AG20443 (cell line): Measurements from ENCODE around the gene FBXL3.
"Not testable (repeated sequence)": the region's sequence is repeated elsewhere in the genome, so short reads cannot be mapped to it uniquely, and the experiment has no call there.

Experiments used
- DNase-seq: peaks from one replicate; pipeline ENCODE4 v3.0.0; 2012; ENCODE audit warnings: low spot score, mixed read lengths

The FBXL3 gene

GRCh38 chr13:76983676-76984075 is 43.3 kb downstream of the FBXL3 start:
- DNase-seq = no peak

GRCh38 chr13:76982061-76982460 is 44.9 kb downstream of the FBXL3 start:
- no peak for DNase-seq

- DNase-seq = peak; percentile 94
Measured at GRCh38 chr13:76980075-76980718, 46.8 kb downstream of the FBXL3 start.

- no peak for DNase-seq
Measured at GRCh38 chr13:76976929-76977328, 50.0 kb downstream of the FBXL3 start.

GRCh38 chr13:76976490-76976889 is 50.5 kb downstream of the FBXL3 start:
- no peak for DNase-seq

- no peak for DNase-seq
Measured at GRCh38 chr13:76975863-76976262, 51.1 kb downstream of the FBXL3 start.

GRCh38 chr13:76974618-76974975 is 52.4 kb downstream of the FBXL3 start:
- DNase-seq = no peak

- no peak for DNase-seq
Measured at GRCh38 chr13:76973920-76974617, 52.9 kb downstream of the FBXL3 start.

- DNase-seq = no peak
Measured at GRCh38 chr13:76971851-76972829, 54.8 kb downstream of the FBXL3 start.

GRCh38 chr13:76971215-76971614 is 55.7 kb downstream of the FBXL3 start:
- no peak for DNase-seq

GRCh38 chr13:76969488-76970365 is 57.2 kb downstream of the FBXL3 start:
- peak; percentile 26 for DNase-seq

- no peak for DNase-seq
Measured at GRCh38 chr13:76968041-76968440, 58.9 kb downstream of the FBXL3 start.

GRCh38 chr13:76967031-76967430 is 59.9 kb downstream of the FBXL3 start:
- DNase-seq = no peak

GRCh38 chr13:76965759-76966421 is 61.1 kb downstream of the FBXL3 start:
- DNase-seq = peak; percentile 54

- not testable (repeated sequence) for DNase-seq
Measured at GRCh38 chr13:76959734-76960133, 67.2 kb downstream of the FBXL3 start.

GRCh38 chr13:76958841-76959432 is 68.0 kb downstream of the FBXL3 start:
- no peak for DNase-seq

- no peak for DNase-seq
Measured at GRCh38 chr13:76955661-76956060, 71.3 kb downstream of the FBXL3 start.
